Transverse colon (tissue), 4 donors: ENCODE data around the gene METAP1.

Experiments
- CTCF ChIP-seq, 5 experiments: fragments of 200-600 bp in 3 of 5; fragments of 450-650 bp in 2 of 5; sonication (generic) in 3 of 5; IDR thresholded peaks; 1 replicate in 2 of 5; 2 replicates in 3 of 5; pipeline ENCODE4 v1.5.1; 2016 to 2017; ENCODE audit warnings: antibody characterized with exemption in 5 of 5, inconsistent platforms in 3 of 5, mild to moderate bottlenecking in 2 of 5, moderate library complexity in 1 of 5
- POLR2AphosphoS5 ChIP-seq, 3 donors: sonication (generic); formaldehyde crosslinking; IDR thresholded peaks; one replicate each; pipeline ENCODE4 v1.6.1; 2016; ENCODE audit warnings: antibody characterized with exemption in 3 of 3

GRCh38 chr4:99059550-99059949 lies 64.0 kb downstream of the METAP1 start:
- TF ChIP-seq CTCF (IDR thresholded peaks at IDR 0.05) (no peak), POLR2AphosphoS5 (IDR thresholded peaks at IDR 0.05) (no peak)
